Bronchial epithelial cell (primary cell): ENCODE measurements around the gene TXNDC9. TPM values are rescaled to one million over a fixed set of nuclear protein-coding genes. Genes with fewer than 3 reads are reported as not detected.
"Not testable (repeated sequence)": the region's sequence is repeated elsewhere in the genome, so short reads cannot be mapped to it uniquely, and the experiment has no call there.

Source experiments
- DNase-seq: peaks from one replicate; pipeline ENCODE4 v3.0.0-alpha.2; 2010; ENCODE audit warnings: low read depth
- FAIRE-seq: peaks from 2 replicates; lab custom pipeline; 2011; peaks lifted over from hg19 to GRCh38; lab: Jason Lieb, UNC
- H3K27me3 ChIP-seq: 2 replicates; pipeline ENCODE4 v1.5.1; 2011; ENCODE audit warnings: low read length; ENCODE audit not compliant: control insufficient read depth, insufficient read depth
- H3K36me3 ChIP-seq: 2 replicates; pipeline ENCODE4 v1.5.1; 2011; ENCODE audit warnings: low read length; ENCODE audit not compliant: control insufficient read depth, insufficient read depth
- H3K4me3 ChIP-seq: 2 replicates; pipeline ENCODE4 v1.5.1; 2011; ENCODE audit warnings: mild to moderate bottlenecking, low read depth, low read length, control low read depth
- total RNA-seq: library from RNA; depleted of rRNA; stranded (reverse); fragments of >200 nt; gene quantifications from 2 replicates; pipeline ENCODE4 v1.2.1, GENCODE V29; 2014
- TF ChIP-seq, protein P1 (sequence below): IDR thresholded peaks from 2 replicates; pipeline ENCODE4 v1.5.1; 2011; ENCODE audit warnings: mild to moderate bottlenecking, moderate library complexity, low read length, control low read depth, inconsistent platforms; ENCODE audit not compliant: insufficient read depth, severe bottlenecking

The TXNDC9 gene
- total RNA-seq, 1 donor from 2014 or later = 58.2 TPM

DNA sequence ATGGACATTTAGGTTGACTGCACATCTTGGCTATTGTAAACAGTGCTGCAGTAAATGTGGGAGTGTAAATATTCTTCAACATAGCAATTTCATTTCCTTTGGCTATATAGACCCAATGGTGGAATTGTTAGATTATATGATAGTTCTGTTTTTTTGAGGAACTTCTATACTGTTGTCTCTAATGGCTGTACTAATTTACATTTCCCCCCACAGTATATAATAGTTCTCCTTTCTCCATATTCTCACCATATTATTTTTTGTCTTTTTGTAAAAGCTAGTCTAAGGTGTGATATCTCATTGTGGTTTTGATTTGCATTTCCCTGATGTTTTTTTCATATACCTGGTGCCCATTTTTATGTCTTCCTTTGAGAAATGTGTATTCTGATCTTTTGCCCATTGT, 14.1 kb upstream of the TXNDC9 start:
- no peak overlapping the region for H3K4me3 ChIP-seq
- FAIRE-seq = no peak

DNA sequence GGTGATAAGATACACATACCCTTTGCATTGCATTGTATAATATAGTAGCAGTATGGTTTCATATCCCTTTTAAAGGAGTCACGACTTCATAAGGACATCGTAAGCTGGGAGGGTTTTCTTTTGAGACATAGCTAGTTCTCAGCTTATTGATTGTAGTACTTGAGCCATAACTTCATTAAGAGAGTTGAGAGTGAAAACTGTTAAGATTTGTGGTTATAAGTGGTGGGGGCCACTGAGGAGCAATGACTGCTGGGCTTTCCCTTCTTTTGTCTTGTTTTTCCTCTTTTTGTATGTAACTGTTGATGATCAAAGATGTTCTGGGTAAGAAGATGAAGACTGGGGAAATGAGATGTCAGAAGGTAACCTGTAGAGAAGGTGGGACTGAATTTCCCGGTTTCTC, 12.0 kb upstream of the TXNDC9 start:
- H3K36me3 ChIP-seq = no peaks in the 10 kb centered on the region
- no peak for FAIRE-seq

More for the DNA sequence above, 14.1 kb upstream of the TXNDC9 start:
- TF ChIP-seq, protein P1, sequence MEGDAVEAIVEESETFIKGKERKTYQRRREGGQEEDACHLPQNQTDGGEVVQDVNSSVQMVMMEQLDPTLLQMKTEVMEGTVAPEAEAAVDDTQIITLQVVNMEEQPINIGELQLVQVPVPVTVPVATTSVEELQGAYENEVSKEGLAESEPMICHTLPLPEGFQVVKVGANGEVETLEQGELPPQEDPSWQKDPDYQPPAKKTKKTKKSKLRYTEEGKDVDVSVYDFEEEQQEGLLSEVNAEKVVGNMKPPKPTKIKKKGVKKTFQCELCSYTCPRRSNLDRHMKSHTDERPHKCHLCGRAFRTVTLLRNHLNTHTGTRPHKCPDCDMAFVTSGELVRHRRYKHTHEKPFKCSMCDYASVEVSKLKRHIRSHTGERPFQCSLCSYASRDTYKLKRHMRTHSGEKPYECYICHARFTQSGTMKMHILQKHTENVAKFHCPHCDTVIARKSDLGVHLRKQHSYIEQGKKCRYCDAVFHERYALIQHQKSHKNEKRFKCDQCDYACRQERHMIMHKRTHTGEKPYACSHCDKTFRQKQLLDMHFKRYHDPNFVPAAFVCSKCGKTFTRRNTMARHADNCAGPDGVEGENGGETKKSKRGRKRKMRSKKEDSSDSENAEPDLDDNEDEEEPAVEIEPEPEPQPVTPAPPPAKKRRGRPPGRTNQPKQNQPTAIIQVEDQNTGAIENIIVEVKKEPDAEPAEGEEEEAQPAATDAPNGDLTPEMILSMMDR = no peak
- no peak for DNase-seq
- Histone ChIP-seq H3K36me3 (no peaks in the 10 kb centered on the region), H3K27me3 (no peaks in the 10 kb centered on the region)

DNA sequence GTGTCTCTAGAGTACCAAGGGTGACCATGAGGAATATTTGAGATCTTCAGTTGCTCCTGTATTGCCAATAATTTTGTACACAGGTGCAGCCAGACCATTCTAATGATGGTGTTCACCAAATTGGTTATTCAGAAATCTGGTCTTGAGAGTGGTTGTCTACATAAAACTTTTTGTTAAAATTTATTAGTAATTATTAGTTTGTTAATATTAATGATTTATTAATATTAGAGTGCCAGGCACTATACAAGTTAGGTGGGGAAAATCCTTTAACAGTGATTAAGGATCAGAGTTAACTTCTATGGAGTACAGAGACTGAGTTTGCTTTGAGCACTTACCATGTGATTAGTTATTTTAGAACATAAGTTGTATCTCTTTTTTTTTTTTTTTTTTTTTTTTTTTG, 10.1 kb upstream of the TXNDC9 start:
- FAIRE-seq (no peak), DNase-seq (no peak)
- no peaks in the 10 kb centered on the region for H3K36me3 ChIP-seq
- no peak overlapping the region for H3K4me3 ChIP-seq
- H3K27me3 ChIP-seq = no peaks in the 10 kb centered on the region
- TF ChIP-seq, protein P1 = no peak

More for the DNA sequence above, 12.0 kb upstream of the TXNDC9 start:
- Histone ChIP-seq H3K4me3 (no peak overlapping the region), H3K27me3 (no peaks in the 10 kb centered on the region)
- TF ChIP-seq, protein P1 = no peak
- DNase-seq = no peak

DNA sequence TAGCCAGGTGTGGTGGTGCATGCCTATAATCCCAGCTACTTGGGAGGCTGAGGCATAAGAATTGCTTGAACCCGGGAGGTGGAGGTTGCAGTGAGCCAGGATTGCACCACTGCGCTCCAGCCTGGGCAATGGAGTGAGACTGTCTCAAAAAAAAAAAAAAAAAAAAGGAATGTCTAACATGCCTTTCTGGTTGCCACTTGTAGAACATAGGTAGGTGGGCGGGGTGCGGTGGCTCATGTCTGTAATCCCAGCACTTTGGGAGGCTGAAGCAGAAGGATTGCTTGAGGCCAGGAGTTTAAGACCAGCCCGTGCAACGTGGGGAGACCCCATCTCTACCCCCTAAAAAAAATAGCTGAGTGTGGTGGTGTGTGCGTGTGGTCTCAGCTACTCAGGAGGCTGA, 9.3 kb upstream of the TXNDC9 start:
- not testable (repeated sequence) for H3K4me3 ChIP-seq, H3K27me3 ChIP-seq, H3K36me3 ChIP-seq, FAIRE-seq, DNase-seq

DNA sequence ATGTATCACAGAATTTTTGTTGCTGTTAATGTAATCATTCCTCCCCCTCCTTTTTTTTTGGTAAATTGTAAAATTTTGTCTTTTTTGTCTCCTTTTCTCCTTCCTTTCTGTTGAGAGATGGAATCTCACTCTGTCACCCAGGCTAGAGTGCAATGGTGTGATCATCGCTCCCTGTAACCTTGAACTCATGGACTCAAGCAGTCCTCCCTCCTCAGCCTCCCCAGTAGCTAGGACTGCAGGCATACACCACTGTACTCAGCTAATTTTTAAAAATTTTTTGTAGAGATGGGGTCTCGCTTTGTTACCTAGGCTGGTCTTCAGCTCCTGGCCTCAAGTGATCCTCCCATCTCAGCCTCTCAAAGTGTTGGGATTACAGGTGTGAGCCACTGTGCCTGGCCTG, 6.4 kb upstream of the TXNDC9 start:
- Histone ChIP-seq H3K4me3 (no peak overlapping the region), H3K36me3 (no peaks in the 10 kb centered on the region), H3K27me3 (no peaks in the 10 kb centered on the region)
- FAIRE-seq = no peak
- DNase-seq = no peak
- TF ChIP-seq, protein P1 = no peak

DNA sequence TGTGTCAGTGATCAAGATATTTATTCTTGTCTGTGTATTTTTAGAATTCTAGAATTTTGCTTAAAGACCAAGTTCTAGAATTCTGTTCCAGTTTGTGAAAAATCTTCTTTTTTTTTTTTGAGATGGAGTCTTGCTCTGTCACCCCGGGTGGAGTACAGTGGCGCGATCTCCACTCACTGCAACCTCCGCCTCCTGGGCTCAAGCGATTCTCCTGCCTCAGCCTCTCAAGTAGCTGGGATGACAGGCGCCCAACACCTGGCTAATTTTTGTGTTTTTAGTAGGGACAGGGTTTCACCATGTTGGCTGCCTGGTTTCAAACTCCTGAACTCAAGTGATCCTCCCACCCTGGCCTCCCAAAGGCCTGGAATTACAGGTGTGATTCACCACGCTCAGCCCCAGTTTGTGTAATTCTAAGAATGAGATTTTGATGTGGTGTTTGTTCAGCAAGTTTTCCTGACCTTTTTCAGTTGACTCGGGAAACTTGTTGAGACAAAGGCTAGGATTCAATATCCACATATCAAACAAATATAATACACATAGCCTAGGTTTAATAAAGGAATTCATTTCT, 4.6 kb upstream of the TXNDC9 start:
- DNase-seq (peak; percentile 51), FAIRE-seq (no peak)
- Histone ChIP-seq H3K36me3 (no peaks in the 10 kb centered on the region), H3K27me3 (no peaks in the 10 kb centered on the region), H3K4me3 (no peak overlapping the region)
- TF ChIP-seq, protein P1 = no peak
